Sigmoid colon (tissue), 3 donors: Measurements from ENCODE around the gene CREBL2.

Source experiments
- CTCF ChIP-seq, 4 experiments: fragments of 450-650 bp in 3 of 4; fragments of 200-600 bp in 1 of 4; IDR thresholded peaks; one replicate each; pipeline ENCODE4 v1.5.1; 2016 to 2019; ENCODE audit warnings: antibody characterized with exemption in 4 of 4, mild to moderate bottlenecking in 3 of 4, moderate library complexity in 2 of 4
- POLR2A ChIP-seq, 2 donors: fragments of 450-650 bp; IDR thresholded peaks; one replicate each; pipeline ENCODE4 v1.6.1; 2016; ENCODE audit warnings: antibody characterized with exemption in 2 of 2, mild to moderate bottlenecking in 2 of 2, moderate library complexity in 2 of 2

- TF ChIP-seq CTCF (IDR thresholded peaks at IDR 0.05) (no peak), POLR2A (IDR thresholded peaks at IDR 0.05) (no peak)
Measured at GRCh38 chr12:12606781-12607589, 4.7 kb upstream of the CREBL2 start.
